ENCODE results near the gene KIAA1671.

KIAA1671 gene

DNA sequence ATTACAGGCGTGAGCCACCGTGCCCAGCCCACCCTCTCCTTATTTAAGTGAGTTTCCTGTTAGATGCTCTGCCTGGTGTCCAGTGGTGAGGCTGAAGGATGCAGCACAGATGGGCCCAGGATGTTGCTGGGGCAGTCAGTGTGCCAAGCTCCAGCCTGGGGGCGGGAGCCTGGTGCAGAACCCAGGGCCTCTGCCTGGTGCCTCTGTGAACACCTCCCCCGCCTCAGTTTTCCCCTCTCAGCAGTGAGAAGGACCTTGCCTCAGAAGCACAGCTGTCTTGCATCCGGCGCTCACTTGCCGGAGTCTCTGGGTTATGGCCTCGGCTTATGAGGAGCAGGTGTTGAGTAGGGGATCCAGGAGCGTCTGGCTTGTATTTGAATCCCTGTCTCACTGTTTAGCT is 116.2 kb downstream of the KIAA1671 start:
- Histone ChIP-seq H3K4me1 (ENCODE audit: control insufficient read depth, low read depth, low read length) (no peaks in the 10 kb centered on the region), H3K9me3 (ENCODE audit: control insufficient read depth, low read depth, low read length) (no peaks in the 10 kb centered on the region), H3K27ac (ENCODE audit: low read length) (no peak overlapping the region), H3K36me3 (ENCODE audit: control insufficient read depth, low read depth, low read length) (no peaks in the 10 kb centered on the region), H3K4me3 (ENCODE audit: low read length) (no peak overlapping the region), H3K27me3 (ENCODE audit: control insufficient read depth, insufficient read depth, low read length) (no peaks in the 10 kb centered on the region), H3K9ac (ENCODE audit: low read length) (no peak overlapping the region)

- Histone ChIP-seq H3K27me3 (ENCODE audit: control insufficient read depth, insufficient read depth, low read length) (no peaks in the 10 kb centered on the region), H3K36me3 (ENCODE audit: control insufficient read depth, low read depth, low read length) (no peaks in the 10 kb centered on the region), H3K9me3 (ENCODE audit: control insufficient read depth, low read depth, low read length) (no peaks in the 10 kb centered on the region), H3K9ac (ENCODE audit: low read length) (no peak overlapping the region), H3K4me1 (ENCODE audit: control insufficient read depth, low read depth, low read length) (no peaks in the 10 kb centered on the region), H3K27ac (ENCODE audit: low read length) (no peak overlapping the region), H3K4me3 (ENCODE audit: low read length) (no peak overlapping the region)
Observed at GRCh38 chr22:25069426-25069757, 116.9 kb downstream of the KIAA1671 start.

DNA sequence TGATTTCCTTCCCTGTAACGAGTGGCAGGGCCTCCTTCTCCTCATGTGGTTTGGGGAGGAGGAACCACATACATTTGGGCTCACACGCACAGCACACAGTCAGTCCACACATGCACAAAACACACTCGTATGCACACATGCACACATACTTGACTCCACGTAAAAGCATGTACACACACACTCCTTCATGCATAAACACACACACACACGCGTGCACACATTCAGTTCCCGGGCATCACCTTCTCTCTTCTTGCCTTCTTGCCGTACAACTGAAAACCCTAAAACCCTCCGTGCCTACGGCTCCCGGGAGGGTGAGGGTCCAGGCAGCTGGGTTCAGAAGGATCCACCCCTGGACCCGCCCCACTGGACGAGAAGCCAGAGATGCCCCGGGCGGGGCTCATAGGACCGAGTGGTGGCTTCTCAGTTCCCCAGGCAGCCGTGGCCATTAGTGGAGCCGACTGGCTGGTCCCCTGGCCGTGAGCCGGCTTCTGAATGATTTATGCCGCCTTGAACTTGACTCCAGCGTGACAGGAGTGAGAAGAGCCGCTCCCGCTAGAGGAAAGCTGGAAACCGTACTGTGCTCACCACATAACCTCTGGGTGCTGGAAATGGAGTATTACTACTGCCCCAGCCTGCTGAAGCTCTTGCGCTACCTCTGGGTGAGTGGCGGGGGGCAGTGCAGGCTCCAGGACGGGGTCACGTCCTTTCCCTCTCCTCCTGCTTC is 117.4 kb downstream of the KIAA1671 start:
- Histone ChIP-seq H3K9me3 (ENCODE audit: control insufficient read depth, low read depth, low read length) (no peaks in the 10 kb centered on the region), H3K4me1 (ENCODE audit: control insufficient read depth, low read depth, low read length) (no peaks in the 10 kb centered on the region), H3K27ac (ENCODE audit: low read length) (no peak overlapping the region), H3K4me3 (ENCODE audit: low read length) (no peak overlapping the region), H3K27me3 (ENCODE audit: control insufficient read depth, insufficient read depth, low read length) (no peaks in the 10 kb centered on the region), H3K36me3 (ENCODE audit: control insufficient read depth, low read depth, low read length) (no peaks in the 10 kb centered on the region), H3K9ac (ENCODE audit: low read length) (no peak overlapping the region)

- Histone ChIP-seq H3K4me1 (ENCODE audit: control insufficient read depth, low read depth, low read length) (no peaks in the 10 kb centered on the region), H3K27ac (ENCODE audit: low read length) (no peak overlapping the region), H3K4me3 (ENCODE audit: low read length) (no peak overlapping the region), H3K9me3 (ENCODE audit: control insufficient read depth, low read depth, low read length) (no peaks in the 10 kb centered on the region), H3K36me3 (ENCODE audit: control insufficient read depth, low read depth, low read length) (no peaks in the 10 kb centered on the region), H3K27me3 (ENCODE audit: control insufficient read depth, insufficient read depth, low read length) (no peaks in the 10 kb centered on the region), H3K9ac (ENCODE audit: low read length) (no peak overlapping the region)
Observed at GRCh38 chr22:25070956-25071355, 118.4 kb downstream of the KIAA1671 start.

DNA sequence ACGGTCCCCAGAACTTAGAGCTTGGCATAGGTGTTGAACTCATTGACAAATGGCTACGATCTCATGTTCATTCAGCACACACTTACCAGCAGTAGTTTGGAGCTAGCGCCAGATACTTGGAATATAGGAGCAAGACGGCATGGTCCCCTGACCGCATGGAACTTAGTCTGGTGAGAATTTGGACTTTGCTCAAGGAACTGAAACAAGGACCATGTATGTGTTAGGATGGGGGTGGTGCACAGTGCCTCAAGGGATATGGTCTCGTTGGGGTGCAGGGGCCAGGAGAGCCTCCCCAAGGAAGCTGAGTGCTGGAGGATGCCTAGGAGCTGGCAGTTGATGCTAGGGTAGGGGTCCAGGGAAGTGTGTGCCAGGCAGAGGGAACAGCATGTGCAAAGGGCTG is 119.2 kb downstream of the KIAA1671 start:
- H3K4me1 ChIP-seq (ENCODE audit: control insufficient read depth, low read depth, low read length): no peaks in the 10 kb centered on the region
- H3K9me3 ChIP-seq (ENCODE audit: control insufficient read depth, low read depth, low read length): no peaks in the 10 kb centered on the region
- no peaks in the 10 kb centered on the region for H3K36me3 ChIP-seq (ENCODE audit: control insufficient read depth, low read depth, low read length)
- no peak overlapping the region for H3K27ac ChIP-seq (ENCODE audit: low read length)
- H3K9ac ChIP-seq (ENCODE audit: low read length): no peak overlapping the region
- no peaks in the 10 kb centered on the region for H3K27me3 ChIP-seq (ENCODE audit: control insufficient read depth, insufficient read depth, low read length)
- H3K4me3 ChIP-seq (ENCODE audit: low read length): no peak overlapping the region

GRCh38 chr22:25072406-25072805 is 119.9 kb downstream of the KIAA1671 start:
- Histone ChIP-seq H3K27ac (ENCODE audit: low read length) (no peak overlapping the region), H3K4me3 (ENCODE audit: low read length) (no peak overlapping the region), H3K36me3 (ENCODE audit: control insufficient read depth, low read depth, low read length) (no peaks in the 10 kb centered on the region), H3K27me3 (ENCODE audit: control insufficient read depth, insufficient read depth, low read length) (no peaks in the 10 kb centered on the region), H3K9ac (ENCODE audit: low read length) (no peak overlapping the region), H3K9me3 (ENCODE audit: control insufficient read depth, low read depth, low read length) (no peaks in the 10 kb centered on the region), H3K4me1 (ENCODE audit: control insufficient read depth, low read depth, low read length) (no peaks in the 10 kb centered on the region)

GRCh38 chr22:25076336-25076735 is 123.8 kb downstream of the KIAA1671 start:
- H3K27me3 ChIP-seq (ENCODE audit: control insufficient read depth, insufficient read depth, low read length): no peaks in the 10 kb centered on the region
- no peaks in the 10 kb centered on the region for H3K4me1 ChIP-seq (ENCODE audit: control insufficient read depth, low read depth, low read length)
- no peak overlapping the region for H3K9ac ChIP-seq (ENCODE audit: low read length)
- no peaks in the 10 kb centered on the region for H3K9me3 ChIP-seq (ENCODE audit: control insufficient read depth, low read depth, low read length)
- H3K4me3 ChIP-seq (ENCODE audit: low read length): no peak overlapping the region
- H3K27ac ChIP-seq (ENCODE audit: low read length): no peak overlapping the region
- H3K36me3 ChIP-seq (ENCODE audit: control insufficient read depth, low read depth, low read length): no peaks in the 10 kb centered on the region

DNA sequence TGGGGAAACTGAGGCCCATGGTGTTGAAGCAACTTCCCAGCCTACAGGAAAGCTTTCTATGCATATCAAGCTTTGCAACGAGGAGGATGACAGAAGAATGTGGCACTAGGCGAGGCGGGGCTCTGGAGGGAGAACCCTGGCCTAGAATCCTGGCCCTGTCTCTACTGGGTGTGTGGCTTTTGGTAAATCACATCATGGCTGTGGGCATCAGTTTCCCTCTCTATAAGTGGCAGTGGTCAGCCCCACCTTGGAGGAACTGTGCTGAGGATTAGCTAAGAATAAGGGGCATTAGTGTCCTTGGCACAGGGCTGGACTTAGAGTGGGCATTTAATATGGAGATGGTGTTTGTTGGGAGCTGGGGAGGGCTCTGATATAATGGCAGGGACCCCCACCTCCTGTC is 124.5 kb downstream of the KIAA1671 start:
- Histone ChIP-seq H3K36me3 (ENCODE audit: control insufficient read depth, low read depth, low read length) (no peaks in the 10 kb centered on the region), H3K9me3 (ENCODE audit: control insufficient read depth, low read depth, low read length) (no peaks in the 10 kb centered on the region), H3K4me1 (ENCODE audit: control insufficient read depth, low read depth, low read length) (no peaks in the 10 kb centered on the region), H3K27ac (ENCODE audit: low read length) (no peak overlapping the region), H3K9ac (ENCODE audit: low read length) (no peak overlapping the region), H3K27me3 (ENCODE audit: control insufficient read depth, insufficient read depth, low read length) (no peaks in the 10 kb centered on the region), H3K4me3 (ENCODE audit: low read length) (no peak overlapping the region)

DNA sequence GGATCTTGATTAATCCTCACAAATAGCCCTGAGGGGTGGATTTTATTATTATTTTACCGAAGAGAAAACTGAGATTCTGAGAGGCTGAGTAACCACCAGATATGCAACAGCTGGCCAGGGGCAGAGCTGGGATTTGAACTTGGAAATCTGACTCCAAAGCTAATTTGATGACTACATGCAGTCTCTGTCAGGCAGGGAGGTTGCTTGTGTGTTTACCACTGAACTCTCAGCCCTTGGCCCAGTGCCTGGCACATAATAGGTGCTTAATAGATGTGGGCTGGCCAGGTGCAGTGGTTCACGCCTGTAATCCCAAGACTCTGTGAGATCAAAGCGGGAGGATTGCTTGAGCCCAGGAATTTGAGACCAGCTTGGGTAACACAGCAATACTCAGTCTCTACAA is 125.4 kb downstream of the KIAA1671 start:
- Histone ChIP-seq H3K9ac (ENCODE audit: low read length) (no peak overlapping the region), H3K27ac (ENCODE audit: low read length) (no peak overlapping the region), H3K36me3 (ENCODE audit: control insufficient read depth, low read depth, low read length) (no peaks in the 10 kb centered on the region), H3K4me3 (ENCODE audit: low read length) (no peak overlapping the region), H3K9me3 (ENCODE audit: control insufficient read depth, low read depth, low read length) (no peaks in the 10 kb centered on the region), H3K27me3 (ENCODE audit: control insufficient read depth, insufficient read depth, low read length) (no peaks in the 10 kb centered on the region), H3K4me1 (ENCODE audit: control insufficient read depth, low read depth, low read length) (no peaks in the 10 kb centered on the region)

DNA sequence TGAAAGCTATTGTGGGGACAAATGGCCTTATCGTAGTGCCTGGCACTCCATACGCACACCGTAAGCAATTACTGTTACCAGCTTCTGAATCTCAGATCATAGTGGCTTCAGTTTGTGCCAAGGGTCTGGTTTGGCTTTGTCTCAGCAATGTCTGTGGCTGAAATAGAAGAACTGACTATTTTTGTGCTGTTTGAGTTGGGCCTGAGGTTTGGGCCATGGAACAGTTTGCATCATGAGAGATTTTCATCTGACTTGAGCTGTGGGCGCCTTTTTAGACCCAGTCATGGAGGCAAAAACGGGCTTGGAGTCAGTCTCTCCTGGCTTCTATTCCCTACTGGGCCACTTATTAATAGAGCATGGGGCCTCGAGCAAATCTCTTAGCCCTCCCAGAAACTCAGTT is 126.1 kb downstream of the KIAA1671 start:
- no peaks in the 10 kb centered on the region for H3K9me3 ChIP-seq (ENCODE audit: control insufficient read depth, low read depth, low read length)
- no peaks in the 10 kb centered on the region for H3K4me1 ChIP-seq (ENCODE audit: control insufficient read depth, low read depth, low read length)
- H3K36me3 ChIP-seq (ENCODE audit: control insufficient read depth, low read depth, low read length): no peaks in the 10 kb centered on the region
- H3K4me3 ChIP-seq (ENCODE audit: low read length): no peak overlapping the region
- H3K9ac ChIP-seq (ENCODE audit: low read length): no peak overlapping the region
- no peak overlapping the region for H3K27ac ChIP-seq (ENCODE audit: low read length)
- H3K27me3 ChIP-seq (ENCODE audit: control insufficient read depth, insufficient read depth, low read length): no peaks in the 10 kb centered on the region

- Histone ChIP-seq H3K4me3 (ENCODE audit: low read length) (no peak overlapping the region), H3K27ac (ENCODE audit: low read length) (no peak overlapping the region), H3K36me3 (ENCODE audit: control insufficient read depth, low read depth, low read length) (no peaks in the 10 kb centered on the region), H3K4me1 (ENCODE audit: control insufficient read depth, low read depth, low read length) (no peaks in the 10 kb centered on the region), H3K27me3 (ENCODE audit: control insufficient read depth, insufficient read depth, low read length) (no peaks in the 10 kb centered on the region), H3K9ac (ENCODE audit: low read length) (no peak overlapping the region), H3K9me3 (ENCODE audit: control insufficient read depth, low read depth, low read length) (no peaks in the 10 kb centered on the region)
Observed at GRCh38 chr22:25080855-25081254, 128.3 kb downstream of the KIAA1671 start.

GRCh38 chr22:25081409-25081824 is 128.9 kb downstream of the KIAA1671 start:
- Histone ChIP-seq H3K36me3 (ENCODE audit: control insufficient read depth, low read depth, low read length) (no peaks in the 10 kb centered on the region), H3K4me3 (ENCODE audit: low read length) (no peak overlapping the region), H3K27ac (ENCODE audit: low read length) (no peak overlapping the region), H3K9me3 (ENCODE audit: control insufficient read depth, low read depth, low read length) (no peaks in the 10 kb centered on the region), H3K9ac (ENCODE audit: low read length) (no peak overlapping the region), H3K4me1 (ENCODE audit: control insufficient read depth, low read depth, low read length) (no peaks in the 10 kb centered on the region), H3K27me3 (ENCODE audit: control insufficient read depth, insufficient read depth, low read length) (no peaks in the 10 kb centered on the region)
